ENCODE data around the gene SPOCK3. TPM values are rescaled to one million over a fixed set of nuclear protein-coding genes. Genes with fewer than 3 reads are reported as not detected.

The SPOCK3 gene
- total and polyA plus RNA-seq, 10 of the 15 experiments (the other 5 are each of a cell fraction or from before 2014, with no cell fraction given), result 0.06 to 0.39 (median 0.09) TPM; not detected in 5

GRCh38 chr4:167248271-167248670, 14.0 kb upstream of the SPOCK3 start (continued):
- no peak for TF ChIP-seq CUX1 (IDR thresholded peaks at IDR 0.05; ENCODE audit: insufficient replicate concordance, low read depth, low read length)
- TF ChIP-seq RELA (IDR thresholded peaks at IDR 0.05; ENCODE audit: borderline replicate concordance, partially characterized antibody), result no peak
- no peak for TF ChIP-seq TCF12 (IDR thresholded peaks at IDR 0.05; ENCODE audit: low read depth, low read length)

GRCh38 chr4:167239627-167240026, 5.3 kb upstream of the SPOCK3 start:
- H3K27me3 ChIP-seq (replicated peaks in 1 of 2; ENCODE audit: control insufficient read depth in 2 of 2, insufficient read depth in 2 of 2, low read length in 1 of 2), result peaks cover under 1 to 2% of the 10 kb centered on the region in 2 experiments; a peak in 1 of 4 replicates
- intact Hi-C loops (cut with micrococcal nuclease; ENCODE audit: unreplicated experiment), result no loop called here
- no peak overlapping the region for H2AFZ ChIP-seq (ENCODE audit: control insufficient read depth, low read depth, low read length)
- CTCF ChIA-PET, result no interaction called here
- BruUV-seq (replicated peaks), result no TSS peak
- no peak for FAIRE-seq
- POLR2A ChIA-PET, result no interaction called here
- no peak overlapping the region for H3K9ac ChIP-seq (ENCODE audit: control insufficient read depth, insufficient read depth, low read length)
- no peak for ATAC-seq
- H3K79me2 ChIP-seq (ENCODE audit: control insufficient read depth, insufficient read depth, low read length), result no peaks in the 10 kb centered on the region
- H3K9me3 ChIP-seq (replicated peaks; ENCODE audit: control insufficient read depth, insufficient read depth, low read length), result no peaks in the 10 kb centered on the region; the same call in 2 of the 3 replicates
- RAD21 ChIA-PET (ENCODE audit: unreplicated experiment), result interaction anchor here (1.0 kb wide), 1 partner anchor 218 kb away, joined by 3 read pairs; no protein-coding TSS in a partner anchor
- H3K27ac ChIP-seq (ENCODE audit: control insufficient read depth, insufficient read depth), result no peak overlapping the region
- in situ Hi-C loops (cut with MboI), result no loop called here
- no peak for DNase-seq (ENCODE audit: low read depth, low spot score)
- H4K20me1 ChIP-seq (ENCODE audit: control insufficient read depth, insufficient read depth), result no peaks in the 10 kb centered on the region
- no peak overlapping the region for H3K4me3 ChIP-seq
- H3K36me3 ChIP-seq (ENCODE audit: control insufficient read depth in 2 of 2, insufficient read depth in 2 of 2, low read length in 1 of 2), result no peaks in the 10 kb centered on the region
- no peaks in the 10 kb centered on the region for H3K4me1 ChIP-seq (ENCODE audit: control insufficient read depth, insufficient read depth, low read length)
- WGBS (ENCODE audit: insufficient coverage, insufficient replicate concordance, low lambda C conversion rate, missing lambda C conversion rate), result 16% methylated on average over 2 of the region's 2 CpGs
- SMC1A ChIA-PET (ENCODE audit: uncharacterized antibody, unreplicated experiment), result interaction anchor here (0.7 kb wide), 1 partner anchor 19 kb away, joined by 3 read pairs; no protein-coding TSS in a partner anchor
- H3K4me2 ChIP-seq (ENCODE audit: control insufficient read depth, insufficient read depth), result no peak overlapping the region
- no peak for TF ChIP-seq CEBPB (IDR thresholded peaks at IDR 0.05; ENCODE audit: borderline replicate concordance in 1 of 2, low read depth in 2 of 2, low read length in 2 of 2)
- TF ChIP-seq TARDBP (IDR thresholded peaks at IDR 0.05; ENCODE audit: borderline replicate concordance), result no peak
- no peak for TF ChIP-seq POLR2AphosphoS5 (IDR thresholded peaks at IDR 0.05; ENCODE audit: low read length)
- TF ChIP-seq STAT1 (conservative IDR thresholded peaks at IDR 0.05), result no peak
- no peak for TF ChIP-seq SUZ12 (IDR thresholded peaks at IDR 0.05; ENCODE audit: unreplicated experiment)
- TF ChIP-seq MLLT1 (IDR thresholded peaks at IDR 0.05), result no peak
- no peak for TF ChIP-seq NBN (IDR thresholded peaks at IDR 0.05)
- no peak for TF ChIP-seq PBX3 (IDR thresholded peaks at IDR 0.05; ENCODE audit: insufficient replicate concordance, low read depth, low read length)
- TF ChIP-seq TAF1 (IDR thresholded peaks at IDR 0.05; ENCODE audit: borderline replicate concordance, low read depth, low read length), result no peak
- no peak for TF ChIP-seq ZNF217 (IDR thresholded peaks at IDR 0.05)
- no peak for TF ChIP-seq RAD51 (IDR thresholded peaks at IDR 0.05)
- TF ChIP-seq CHD4 (IDR thresholded peaks at IDR 0.05), result no peak
- TF ChIP-seq ASH2L (IDR thresholded peaks at IDR 0.05; ENCODE audit: borderline replicate concordance, low read depth), result no peak

Measured in GM12878 (cell line).